ENCODE measurements around the gene PTGES2. TPM values are rescaled to one million over a fixed set of nuclear protein-coding genes. Genes with fewer than 3 reads are reported as not detected.

Gene PTGES2
- 59.7 and 91.9 TPM in 2 replicates for polyA plus RNA-seq (2011; rRNA removed)
- polyA minus RNA-seq (2011; rRNA and poly(A)+ RNA removed): 35.4 and 59.8 TPM in 2 replicates

DNA sequence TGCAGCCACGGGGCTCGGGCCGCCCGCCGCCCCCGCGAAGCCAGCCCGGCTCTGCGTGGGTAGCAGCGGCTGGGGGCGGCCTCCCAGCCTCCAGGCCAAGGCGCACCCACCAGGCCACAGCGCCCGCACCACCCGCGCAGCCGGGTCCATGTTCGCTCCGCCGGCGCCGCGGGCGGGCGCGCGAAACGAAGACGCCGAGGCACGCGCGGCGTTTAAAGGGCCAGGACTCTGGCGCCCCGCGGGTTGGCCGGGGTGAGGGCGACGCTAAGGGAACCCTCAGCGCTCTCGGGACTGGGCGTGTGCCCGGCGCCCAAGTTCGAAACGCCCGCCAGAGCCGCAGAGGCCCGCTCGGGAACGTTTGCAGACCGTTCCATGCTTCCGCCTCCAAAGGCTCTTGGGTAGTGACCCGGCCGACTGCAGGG, at the start of gene PTGES2:
Gene PTGES2 (minus strand): TSS at position 162 of the 422 bp plus-strand sequence. CDS start 12 bp downstream, at position 150.
- peak; percentile 8 for DNase-seq (ENCODE audit: low read depth)
- ChIA-PET CTCF (interaction anchor here (2.9 to 6.1 kb wide), 2 partner anchors 11 to 18 kb away, joined by 8 to 56 read pairs; no protein-coding TSS in a partner anchor), POLR2A (no interaction called here)
- Histone ChIP-seq H3K27me3 (ENCODE audit: control insufficient read depth, insufficient read depth, low read length) (peaks cover 6% of the 10 kb centered on the region), H3K36me3 (ENCODE audit: control insufficient read depth, insufficient read depth, low read length) (peaks cover 3% of the 10 kb centered on the region), H3K4me3 (ENCODE audit: low read depth, low read length) (peak within 1 kb of the TSS; percentile 90)
- TF ChIP-seq, protein P1, sequence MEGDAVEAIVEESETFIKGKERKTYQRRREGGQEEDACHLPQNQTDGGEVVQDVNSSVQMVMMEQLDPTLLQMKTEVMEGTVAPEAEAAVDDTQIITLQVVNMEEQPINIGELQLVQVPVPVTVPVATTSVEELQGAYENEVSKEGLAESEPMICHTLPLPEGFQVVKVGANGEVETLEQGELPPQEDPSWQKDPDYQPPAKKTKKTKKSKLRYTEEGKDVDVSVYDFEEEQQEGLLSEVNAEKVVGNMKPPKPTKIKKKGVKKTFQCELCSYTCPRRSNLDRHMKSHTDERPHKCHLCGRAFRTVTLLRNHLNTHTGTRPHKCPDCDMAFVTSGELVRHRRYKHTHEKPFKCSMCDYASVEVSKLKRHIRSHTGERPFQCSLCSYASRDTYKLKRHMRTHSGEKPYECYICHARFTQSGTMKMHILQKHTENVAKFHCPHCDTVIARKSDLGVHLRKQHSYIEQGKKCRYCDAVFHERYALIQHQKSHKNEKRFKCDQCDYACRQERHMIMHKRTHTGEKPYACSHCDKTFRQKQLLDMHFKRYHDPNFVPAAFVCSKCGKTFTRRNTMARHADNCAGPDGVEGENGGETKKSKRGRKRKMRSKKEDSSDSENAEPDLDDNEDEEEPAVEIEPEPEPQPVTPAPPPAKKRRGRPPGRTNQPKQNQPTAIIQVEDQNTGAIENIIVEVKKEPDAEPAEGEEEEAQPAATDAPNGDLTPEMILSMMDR (IDR thresholded peaks at IDR 0.05; ENCODE audit: insufficient read depth, low read depth, low read length): no peak

DNA sequence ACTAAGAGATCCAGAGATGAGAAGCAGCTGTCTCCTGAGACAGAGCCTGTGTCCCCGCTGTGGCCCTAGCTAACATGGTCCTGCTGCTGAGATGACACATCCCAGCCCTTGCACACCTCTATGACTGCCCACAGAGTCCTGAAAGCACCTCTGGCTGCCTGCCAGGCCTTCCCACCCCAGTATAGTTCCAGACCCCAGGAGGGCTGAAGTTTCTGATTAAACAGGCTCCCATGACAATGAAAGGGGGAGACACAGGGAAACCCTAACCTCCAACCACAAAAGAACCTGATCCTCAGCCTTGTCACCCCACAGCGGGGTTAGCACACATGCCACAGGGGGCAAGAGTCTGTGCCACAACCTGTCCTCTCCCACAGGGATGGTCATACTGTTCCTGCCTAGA, 48.2 kb upstream of the PTGES2 start:
- Histone ChIP-seq H3K4me3 (ENCODE audit: low read depth, low read length) (no peak overlapping the region), H3K27me3 (ENCODE audit: control insufficient read depth, insufficient read depth, low read length) (no peaks in the 10 kb centered on the region), H3K36me3 (ENCODE audit: control insufficient read depth, insufficient read depth, low read length) (peaks cover 36% of the 10 kb centered on the region)
- TF ChIP-seq, protein P1 (IDR thresholded peaks at IDR 0.05; ENCODE audit: insufficient read depth, low read depth, low read length): no peak
- no peak for DNase-seq (ENCODE audit: low read depth)
- ChIA-PET CTCF (interaction anchor here (0.6 to 1.7 kb wide), 4 partner anchors 10 to 20 kb away, joined by 3 to 8 read pairs (median 4); partner anchors contain the start of gene CIZ1), POLR2A (no interaction called here)

DNA sequence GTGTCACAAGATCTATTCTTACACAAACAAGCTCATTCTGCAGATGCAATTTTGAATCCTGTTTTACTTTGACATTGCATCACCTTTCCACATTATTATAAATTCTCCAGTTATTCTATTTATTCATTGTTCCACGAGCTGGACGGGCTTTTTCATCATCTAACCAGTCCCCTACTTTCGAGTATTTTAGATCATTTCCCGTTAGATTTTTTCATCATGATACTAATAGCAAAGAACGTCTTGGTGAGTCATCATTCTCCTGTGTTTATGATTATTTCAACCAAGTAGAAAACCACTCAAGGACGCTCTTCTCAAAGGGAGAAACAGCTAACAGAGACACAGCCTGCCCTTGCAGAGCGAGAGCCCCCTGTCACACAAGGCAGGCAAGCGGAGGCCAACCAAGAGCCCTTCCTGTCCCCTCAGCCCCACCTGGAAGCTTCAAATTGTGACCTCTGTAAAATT, 47.6 kb upstream of the PTGES2 start:
- Histone ChIP-seq H3K4me3 (ENCODE audit: low read depth, low read length) (no peak overlapping the region), H3K27me3 (ENCODE audit: control insufficient read depth, insufficient read depth, low read length) (no peaks in the 10 kb centered on the region), H3K36me3 (ENCODE audit: control insufficient read depth, insufficient read depth, low read length) (peaks cover 33% of the 10 kb centered on the region)
- no peak for DNase-seq (ENCODE audit: low read depth)
- TF ChIP-seq, protein P1 (IDR thresholded peaks at IDR 0.05; ENCODE audit: insufficient read depth, low read depth, low read length): no peak
- ChIA-PET POLR2A (no interaction called here), CTCF (interaction anchor here (0.6 to 1.8 kb wide), 5 partner anchors 8 to 20 kb away, joined by 3 to 10 read pairs (median 4); no protein-coding TSS in a partner anchor)

DNA sequence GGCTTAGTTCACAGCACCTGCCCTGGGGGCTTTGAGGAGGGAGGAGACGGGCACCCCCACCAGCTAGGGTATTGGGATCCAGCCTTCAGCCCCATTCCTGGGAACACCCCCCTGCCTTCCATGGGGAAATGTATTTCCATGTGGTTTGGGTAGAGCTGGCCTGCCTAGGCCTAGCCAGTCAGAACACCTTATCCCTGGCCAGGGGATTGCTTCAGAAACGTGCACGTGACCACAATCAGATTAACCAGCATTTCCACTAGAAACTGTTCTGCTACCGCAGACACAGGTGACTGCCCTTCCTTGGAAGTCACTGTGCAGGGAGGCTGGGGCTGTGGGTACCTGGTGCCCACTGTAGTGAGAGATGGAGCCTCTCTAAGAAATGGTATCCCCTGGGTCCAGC, 46.5 kb upstream of the PTGES2 start:
- CTCF ChIA-PET: interaction anchor here (1.5 to 1.8 kb wide), 2 partner anchors 10 to 13 kb away, joined by 4 to 10 read pairs; no protein-coding TSS in a partner anchor
- POLR2A ChIA-PET: no interaction called here
- Histone ChIP-seq H3K27me3 (ENCODE audit: control insufficient read depth, insufficient read depth, low read length) (no peaks in the 10 kb centered on the region), H3K4me3 (ENCODE audit: low read depth, low read length) (no peak overlapping the region), H3K36me3 (ENCODE audit: control insufficient read depth, insufficient read depth, low read length) (peaks cover 34% of the 10 kb centered on the region)
- TF ChIP-seq, protein P1 (IDR thresholded peaks at IDR 0.05; ENCODE audit: insufficient read depth, low read depth, low read length): no peak
- DNase-seq (ENCODE audit: low read depth): no peak

DNA sequence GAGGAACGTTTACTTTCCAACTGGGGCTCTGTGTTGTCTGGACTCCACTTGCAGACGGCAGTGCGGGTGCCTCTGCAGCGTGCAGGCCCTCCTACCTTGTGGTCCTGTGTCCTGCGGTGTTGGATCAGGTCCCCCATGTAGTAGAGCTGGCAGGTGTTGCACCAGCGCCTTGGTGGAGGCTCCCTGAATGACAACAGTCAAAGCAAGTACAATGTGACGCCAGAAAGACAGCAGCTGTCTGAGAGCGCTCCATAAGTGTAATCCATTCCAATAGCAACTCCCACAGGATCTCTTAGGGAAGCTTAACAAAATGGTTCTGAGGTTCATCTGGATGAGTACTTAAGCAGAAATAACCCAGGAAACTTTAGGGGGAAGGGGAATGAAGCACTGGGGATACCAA, 42.4 kb upstream of the PTGES2 start:
- Histone ChIP-seq H3K4me3 (ENCODE audit: low read depth, low read length) (no peak overlapping the region), H3K36me3 (ENCODE audit: control insufficient read depth, insufficient read depth, low read length) (peaks cover 19% of the 10 kb centered on the region), H3K27me3 (ENCODE audit: control insufficient read depth, insufficient read depth, low read length) (no peaks in the 10 kb centered on the region)
- TF ChIP-seq, protein P1 (IDR thresholded peaks at IDR 0.05; ENCODE audit: insufficient read depth, low read depth, low read length): no peak
- ChIA-PET CTCF (interaction anchor here (0.6 to 1.3 kb wide), 2 partner anchors 45 to 271 kb away, joined by 3 read pairs; no protein-coding TSS in a partner anchor), POLR2A (no interaction called here)
- no peak for DNase-seq (ENCODE audit: low read depth)
